ENCODE results near the gene SSNA1. TPM values are rescaled to one million over a fixed set of nuclear protein-coding genes. Genes with fewer than 3 reads are reported as not detected.

SSNA1 gene
- total RNA-seq, 2 donors from 2014 or later, result 67.1 to 72.0 TPM

DNA sequence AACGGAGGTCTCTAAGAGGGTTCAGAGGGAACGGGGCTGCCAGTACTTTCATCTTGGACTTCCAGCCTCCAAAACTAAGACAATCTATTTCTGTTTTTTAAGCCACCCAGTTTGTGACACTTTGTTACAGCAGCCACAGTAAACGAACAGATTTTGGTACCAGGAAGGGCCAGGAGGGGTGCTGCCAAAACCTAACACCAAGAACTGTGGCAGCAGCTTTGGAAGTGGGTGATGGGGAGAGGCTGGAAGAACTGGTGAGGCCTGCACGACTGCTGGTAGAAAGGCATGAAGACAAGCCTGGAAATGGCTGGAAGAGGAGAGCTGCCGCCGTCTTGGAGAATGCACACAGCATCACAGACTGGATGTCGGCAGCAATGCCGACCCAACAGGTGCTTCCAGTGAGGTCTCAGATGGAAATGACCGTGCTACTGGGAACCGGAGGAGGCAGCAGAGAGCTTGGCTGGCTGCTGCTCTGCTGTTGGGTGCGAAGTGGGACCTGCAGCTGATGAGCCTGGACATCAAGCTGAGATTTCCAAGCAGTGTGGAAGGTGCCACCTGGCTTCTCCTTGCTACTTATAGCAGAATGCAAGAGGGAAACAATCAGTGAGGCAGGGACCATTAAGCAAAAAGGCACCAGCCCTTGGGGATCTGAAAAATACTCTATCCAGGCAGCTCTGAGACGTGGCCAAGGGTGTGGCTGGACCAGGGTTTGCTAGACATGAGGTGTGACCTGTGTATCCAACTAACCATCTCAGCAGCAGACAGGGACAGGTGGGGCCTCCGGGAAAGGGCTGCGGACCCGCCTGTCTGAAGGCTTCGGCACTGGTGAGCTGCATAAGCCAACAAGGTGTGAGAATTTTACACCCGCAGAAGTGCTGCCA is 11.9 kb upstream of the SSNA1 start:
- Histone ChIP-seq H3K27me3 (no peaks in the 10 kb centered on the region), H3K36me3 (peaks cover 23% of the 10 kb centered on the region), H3K4me3 (no peak overlapping the region), H3K4me1 (no peaks in the 10 kb centered on the region), H3K9me3 (no peaks in the 10 kb centered on the region), H3K27ac (no peak overlapping the region)
- no peak for DNase-seq (ENCODE audit: low spot score)
- TF ChIP-seq CTCF (IDR thresholded peaks at IDR 0.05), result peak in 1 of 2 donors; percentile 47

DNA sequence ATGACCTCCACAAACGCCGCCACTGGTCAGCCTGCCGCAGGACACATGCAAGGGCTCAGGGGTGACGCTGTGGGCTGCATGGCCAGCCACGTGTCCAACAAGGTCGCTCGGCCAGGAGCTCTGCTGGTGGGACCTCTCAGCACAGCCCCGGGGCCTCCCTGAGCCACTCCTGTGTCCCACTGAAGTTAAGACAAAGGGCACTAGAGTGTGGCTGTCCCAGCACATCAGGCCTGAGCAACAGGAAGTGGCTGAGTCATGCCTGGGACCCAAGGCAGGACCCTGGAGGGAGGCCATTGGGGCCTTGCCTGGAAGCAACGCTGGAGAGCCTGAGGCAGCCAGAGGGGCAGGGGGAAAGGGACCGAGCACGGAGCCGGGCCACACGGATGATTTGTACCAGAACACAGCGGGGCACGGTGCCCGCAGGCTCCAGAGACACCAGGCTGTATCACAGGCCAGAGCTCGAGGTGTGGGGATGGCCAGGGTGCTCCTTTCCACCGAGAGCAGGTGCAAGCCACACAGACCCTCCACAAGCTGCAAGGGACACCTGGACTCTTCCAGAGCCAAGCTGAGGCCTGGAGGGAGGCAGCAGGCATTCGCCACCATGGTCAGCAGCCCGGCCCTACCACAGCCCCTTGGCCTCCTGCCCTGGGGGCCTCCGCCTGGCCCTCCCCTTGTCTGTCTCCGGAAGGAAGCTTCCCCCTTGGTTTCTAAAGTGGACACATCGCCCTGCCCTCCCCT is 10.1 kb upstream of the SSNA1 start:
- Histone ChIP-seq H3K4me1 (no peaks in the 10 kb centered on the region), H3K27me3 (no peaks in the 10 kb centered on the region), H3K27ac (no peak overlapping the region), H3K4me3 (no peak overlapping the region), H3K36me3 (peaks cover 38% of the 10 kb centered on the region), H3K9me3 (no peaks in the 10 kb centered on the region)
- TF ChIP-seq CTCF (IDR thresholded peaks at IDR 0.05), result no peak
- no peak for DNase-seq (ENCODE audit: low spot score)

DNA sequence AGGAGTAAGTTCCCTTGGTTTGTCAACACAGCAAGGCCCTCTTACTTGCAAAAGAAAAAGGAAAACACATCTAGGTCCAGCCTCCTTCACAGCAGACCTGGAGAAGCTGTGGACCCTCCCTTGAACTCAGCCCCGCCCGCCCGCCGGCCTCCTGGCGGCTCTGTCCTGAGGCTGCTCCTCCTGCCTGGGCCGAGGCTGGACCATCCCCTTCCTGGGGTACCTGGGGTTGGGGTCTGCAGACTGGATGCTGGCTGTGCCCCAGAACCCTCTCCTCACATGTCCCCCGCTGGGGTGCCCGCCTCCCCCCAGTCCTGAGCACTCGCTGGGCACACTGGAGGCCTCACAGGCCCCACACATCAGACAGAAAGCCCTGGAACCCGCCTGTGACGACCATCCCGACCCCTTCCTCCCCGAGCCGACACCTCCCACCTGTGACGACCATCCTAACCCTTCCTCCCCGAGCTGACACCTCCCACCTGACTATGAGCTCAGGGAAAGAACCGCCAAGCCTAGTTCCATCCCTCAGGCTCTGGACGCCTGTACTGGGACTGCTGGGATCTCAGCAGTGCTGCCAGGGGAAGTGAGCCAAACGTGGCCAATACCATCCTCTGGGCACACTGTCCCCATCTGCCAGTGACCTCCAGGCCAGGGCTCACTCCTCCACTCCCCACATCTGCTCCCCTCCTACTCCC is 9.4 kb upstream of the SSNA1 start:
- H3K4me3 ChIP-seq, result no peak overlapping the region
- DNase-seq (ENCODE audit: low spot score), result no peak
- no peaks in the 10 kb centered on the region for H3K9me3 ChIP-seq
- no peak for TF ChIP-seq CTCF (IDR thresholded peaks at IDR 0.05)
- H3K27me3 ChIP-seq, result no peaks in the 10 kb centered on the region
- no peak overlapping the region for H3K27ac ChIP-seq
- H3K4me1 ChIP-seq, result no peaks in the 10 kb centered on the region
- peaks cover 45% of the 10 kb centered on the region for H3K36me3 ChIP-seq

- H3K27me3 ChIP-seq, result no peaks in the 10 kb centered on the region
- H3K4me1 ChIP-seq, result no peaks in the 10 kb centered on the region
- no peak for DNase-seq (ENCODE audit: low spot score)
- no peak overlapping the region for H3K27ac ChIP-seq
- H3K4me3 ChIP-seq, result no peak overlapping the region
- TF ChIP-seq CTCF (IDR thresholded peaks at IDR 0.05), result no peak
- peaks cover 52% of the 10 kb centered on the region for H3K36me3 ChIP-seq
- H3K9me3 ChIP-seq, result no peaks in the 10 kb centered on the region
Measured at GRCh38 chr9:137179761-137180160, 8.7 kb upstream of the SSNA1 start.

DNA sequence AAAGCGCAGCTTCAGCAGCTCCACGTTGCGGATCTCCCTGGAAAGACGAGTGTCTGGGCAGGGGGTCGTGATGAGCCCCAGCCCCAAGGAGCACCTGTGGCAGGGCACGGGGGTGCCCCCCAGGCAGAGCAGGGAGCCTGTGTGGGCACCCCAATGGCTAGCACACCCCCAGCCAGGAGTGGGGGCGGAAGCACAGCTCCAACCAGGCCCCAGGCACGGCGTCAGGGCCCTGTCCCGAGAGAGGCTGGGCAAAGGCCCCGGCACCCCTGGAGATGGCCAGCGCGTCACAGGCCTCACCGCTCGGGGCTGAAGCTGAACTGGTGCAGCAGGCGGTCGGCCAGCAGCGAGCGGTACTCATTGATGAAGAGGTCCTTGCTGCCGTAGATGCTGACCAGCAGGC is 8.0 kb upstream of the SSNA1 start:
- no peak for DNase-seq (ENCODE audit: low spot score)
- no peak for TF ChIP-seq CTCF (IDR thresholded peaks at IDR 0.05)
- no peaks in the 10 kb centered on the region for H3K27me3 ChIP-seq
- H3K27ac ChIP-seq, result no peak overlapping the region
- no peaks in the 10 kb centered on the region for H3K9me3 ChIP-seq
- peaks cover 53% of the 10 kb centered on the region for H3K36me3 ChIP-seq
- H3K4me1 ChIP-seq, result no peaks in the 10 kb centered on the region
- no peak overlapping the region for H3K4me3 ChIP-seq
